Stomach (tissue), 9 donors: ENCODE measurements around the gene SLC24A4. TPM values are rescaled to one million over a fixed set of nuclear protein-coding genes. Genes with fewer than 3 reads are reported as not detected.
A peak's percentile ranks its signal among the peaks of the same experiment; 100 is the strongest.

Source experiments
- DNase-seq, 2 donors: peaks; one replicate each; pipeline versions ENCODE4 v3.0.0 to v3.0.0-alpha.2; 2013 to 2019
- H3K27ac ChIP-seq, 5 donors: fragments of 200-600 bp in 4 of 5; sonication (generic) in 4 of 5; one replicate each; pipeline ENCODE4 v1.5.1; 2013 to 2019; ENCODE audit warnings: mild to moderate bottlenecking in 1 of 5, moderate library complexity in 1 of 5
- H3K27me3 ChIP-seq, 3 donors: fragments of 200-600 bp; sonication (generic); one replicate each; pipeline ENCODE4 v1.5.1; 2017 to 2019; ENCODE audit warnings: mixed run types in 1 of 3
- H3K36me3 ChIP-seq, 4 donors: fragments of 200-600 bp; sonication (generic); 1 replicate in 3 of 4; 2 replicates in 1 of 4; pipeline ENCODE4 v1.5.1; 2016 to 2019
- H3K4me1 ChIP-seq, 4 donors: fragments of 200-600 bp; sonication (generic); one replicate each; pipeline ENCODE4 v1.5.1; 2016 to 2019
- H3K4me3 ChIP-seq, 4 donors: fragments of 200-600 bp; sonication (generic) in 3 of 4; one replicate each; pipeline ENCODE4 v1.5.1; 2016 to 2019; ENCODE audit warnings: mild to moderate bottlenecking in 1 of 4
- H3K9me3 ChIP-seq, 4 donors: fragments of 200-600 bp; sonication (generic); one replicate each; pipeline ENCODE4 v1.5.1; 2016 to 2019
- CTCF ChIP-seq, 7 experiments: fragments of 450-650 bp in 4 of 7; fragments of 200-600 bp in 3 of 7; sonication (generic) in 3 of 7; IDR thresholded peaks; one replicate each; pipeline ENCODE4 v1.5.1; 2016 to 2019; ENCODE audit warnings: antibody characterized with exemption in 7 of 7, control low read depth in 2 of 7, mild to moderate bottlenecking in 1 of 7
- EP300 ChIP-seq: sonication (generic); formaldehyde crosslinking; IDR thresholded peaks from one replicate; pipeline ENCODE4 v1.6.1; 2017; ENCODE audit warnings: antibody characterized with exemption
- POLR2A ChIP-seq, 4 donors: fragments of 450-650 bp; IDR thresholded peaks; one replicate each; pipeline ENCODE4 v1.6.1; 2016; ENCODE audit warnings: antibody characterized with exemption in 4 of 4, control low read depth in 2 of 4, mild to moderate bottlenecking in 1 of 4, moderate library complexity in 1 of 4
- POLR2AphosphoS5 ChIP-seq, 3 donors: sonication (generic); formaldehyde crosslinking; IDR thresholded peaks; one replicate each; pipeline ENCODE4 v1.6.1; 2016; ENCODE audit warnings: antibody characterized with exemption in 3 of 3
- WGBS, 5 donors: extraction: QIAGEN DNeasy Blood & Tissue Kit in 3 of 5; methylation state at CpG; one replicate each; pipeline versions ENCODE4 v1.1.5 to v1.1.7; 2013 to 2018; 5-methylcytosine and 5-hydroxymethylcytosine counted together
- intact Hi-C: fragments of 100-400 bp; cut with DNase I; formaldehyde crosslinking; loops from one replicate; pipeline ENCODE4 v1.15.1; 2023; ENCODE audit warnings: low total_unique reads
- polyA plus RNA-seq, 3 donors: library from polyadenylated mRNA; stranded (reverse); fragments of 200-250 nt; gene quantifications; one replicate each; pipeline ENCODE4 v1.2.3, GENCODE V29; 2013
- total RNA-seq, 5 donors: library from RNA; depleted of rRNA; stranded (reverse); fragments of >200 nt; gene quantifications; one replicate each; pipeline versions ENCODE4 v1.1.0 to v1.2.3, GENCODE V29; 2014 to 2016
- donor health status: healthy with polysubstance abuse.
- donor health status: Bipolar disorder and iron deficiency.
- donor health status: healthy.

SLC24A4 gene
- total and polyA plus RNA-seq, 8 donors = 0.08 to 0.92 (median 0.38) TPM; not detected in 4

- H3K27me3 ChIP-seq = no peaks in the 10 kb centered on the region
- TF ChIP-seq EP300 = no peak
- no peak for TF ChIP-seq POLR2A (IDR thresholded peaks at IDR 0.05)
- TF ChIP-seq POLR2AphosphoS5 (IDR thresholded peaks at IDR 0.05) = peak in 1 of 3 donors; percentile 12
- H3K36me3 ChIP-seq = no peaks in the 10 kb centered on the region
- no peak overlapping the region for H3K4me3 ChIP-seq
- peaks cover 5 to 16% (median 12%) of the 10 kb centered on the region in 4 donors for H3K4me1 ChIP-seq
- DNase-seq = peak in 1 of 2 donors; percentile 42
- peak overlapping the region; percentile 12 to 53 (median 48) for H3K27ac ChIP-seq
- WGBS, 5 donors = 71 to 84% (median 78%) methylated on average over 6 of the region's 6 CpGs
- intact Hi-C loops = no loop called here
- H3K9me3 ChIP-seq = peaks cover 0 to 13% (median 0%) of the 10 kb centered on the region in 4 donors
Measured at GRCh38 chr14:92409043-92409442, 86.1 kb downstream of the SLC24A4 start.

DNA sequence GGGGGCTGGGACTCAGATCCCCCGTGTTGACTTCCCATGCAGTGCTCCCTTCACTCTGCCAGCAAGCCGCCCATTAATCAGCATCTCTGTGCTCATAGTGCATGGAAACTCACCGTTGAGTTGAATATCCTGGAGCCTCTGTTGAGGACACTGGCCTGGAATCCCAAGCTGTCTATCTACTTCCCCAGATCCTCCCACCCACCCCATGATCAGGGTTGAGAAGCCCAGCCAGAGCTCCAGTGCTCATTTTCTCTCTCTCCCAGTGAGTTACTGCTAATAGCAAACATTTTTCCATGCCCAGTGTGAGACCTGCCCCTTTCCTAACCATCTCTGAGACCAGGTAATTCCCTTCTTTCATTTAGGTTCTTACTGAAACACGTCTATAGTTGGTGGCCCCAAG is 88.2 kb downstream of the SLC24A4 start:
- Histone ChIP-seq H3K4me3 (no peak overlapping the region), H3K27me3 (no peaks in the 10 kb centered on the region), H3K4me1 (peaks cover 5 to 16% (median 12%) of the 10 kb centered on the region in 4 donors), H3K27ac (no peak overlapping the region), H3K9me3 (peaks cover 0 to 9% (median 0%) of the 10 kb centered on the region in 4 donors), H3K36me3 (no peaks in the 10 kb centered on the region)
- DNase-seq = no peak
- TF ChIP-seq POLR2AphosphoS5 (IDR thresholded peaks at IDR 0.05) = no peak
- no peak for TF ChIP-seq EP300
- no peak for TF ChIP-seq POLR2A (IDR thresholded peaks at IDR 0.05)
- TF ChIP-seq CTCF (IDR thresholded peaks at IDR 0.05) = no peak
- WGBS, 5 donors = 65 to 72% (median 72%) methylated on average over 4 of the region's 4 CpGs
- intact Hi-C loops = no loop called here

- 67 to 85% (median 74%) methylated on average over 6 to 7 of the region's 7 CpGs for WGBS, 5 donors
- TF ChIP-seq EP300 = no peak
- TF ChIP-seq CTCF (IDR thresholded peaks at IDR 0.05) = no peak
- no peak for TF ChIP-seq POLR2A (IDR thresholded peaks at IDR 0.05)
- TF ChIP-seq POLR2AphosphoS5 (IDR thresholded peaks at IDR 0.05) = no peak
- intact Hi-C loops = no loop called here
Measured at GRCh38 chr14:92411941-92412340, 89.0 kb downstream of the SLC24A4 start.

DNA sequence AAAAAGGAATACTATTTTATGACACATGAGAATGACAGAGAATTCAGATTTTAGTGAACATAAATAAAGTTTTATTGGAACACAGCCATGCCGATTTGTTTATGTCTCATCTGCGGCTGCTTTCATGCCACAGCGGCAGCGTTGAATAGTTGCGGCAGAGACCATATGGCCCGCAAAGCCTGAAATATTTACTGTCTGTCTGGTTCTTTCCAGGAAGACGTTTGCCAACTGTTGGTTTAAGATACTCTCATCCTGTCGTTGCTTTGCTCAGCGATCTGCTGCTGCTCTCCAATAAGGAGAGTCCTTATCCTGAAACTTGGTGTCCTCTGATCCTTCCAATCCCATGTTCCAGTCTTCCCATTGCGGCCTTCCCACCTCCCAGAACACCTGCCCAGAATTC is 89.9 kb downstream of the SLC24A4 start:
- 56 to 73% (median 72%) methylated on average over 10 of the region's 10 CpGs for WGBS, 5 donors
- Histone ChIP-seq H3K4me1 (peaks cover 5 to 15% (median 12%) of the 10 kb centered on the region in 4 donors), H3K27me3 (no peaks in the 10 kb centered on the region), H3K27ac (no peak overlapping the region), H3K9me3 (peaks cover 0 to 3% (median 0%) of the 10 kb centered on the region in 4 donors), H3K4me3 (no peak overlapping the region), H3K36me3 (no peaks in the 10 kb centered on the region)
- intact Hi-C loops = no loop called here
- DNase-seq = peak in 1 of 2 donors; percentile 29
- TF ChIP-seq EP300 (no peak), CTCF (IDR thresholded peaks at IDR 0.05) (no peak), POLR2AphosphoS5 (IDR thresholded peaks at IDR 0.05) (no peak), POLR2A (IDR thresholded peaks at IDR 0.05) (no peak)

More at GRCh38 chr14:92411941-92412340, 89.0 kb downstream of the SLC24A4 start:
- Histone ChIP-seq H3K36me3 (no peaks in the 10 kb centered on the region), H3K4me3 (no peak overlapping the region), H3K27ac (no peak overlapping the region), H3K9me3 (peaks cover 0 to 1% (median 0%) of the 10 kb centered on the region in 4 donors), H3K4me1 (peaks cover 5 to 16% (median 12%) of the 10 kb centered on the region in 4 donors), H3K27me3 (no peaks in the 10 kb centered on the region)
- DNase-seq = no peak

GRCh38 chr14:92413379-92413778 is 90.4 kb downstream of the SLC24A4 start:
- Histone ChIP-seq H3K27me3 (no peaks in the 10 kb centered on the region), H3K27ac (no peak overlapping the region), H3K4me1 (peaks cover 5 to 10% (median 9%) of the 10 kb centered on the region in 4 donors), H3K9me3 (peaks cover 0 to 6% (median 0%) of the 10 kb centered on the region in 4 donors), H3K36me3 (no peaks in the 10 kb centered on the region), H3K4me3 (no peak overlapping the region)
- TF ChIP-seq EP300 (no peak), POLR2A (IDR thresholded peaks at IDR 0.05) (no peak), POLR2AphosphoS5 (IDR thresholded peaks at IDR 0.05) (no peak), CTCF (IDR thresholded peaks at IDR 0.05) (no peak)
- intact Hi-C loops = no loop called here
- WGBS, 5 donors = 39 to 61% (median 55%) methylated on average over 7 of the region's 7 CpGs
- no peak for DNase-seq
